Panc1 (cell line): ENCODE measurements around the gene ZNF471. TPM values are rescaled to one million over a fixed set of nuclear protein-coding genes. Genes with fewer than 3 reads are reported as not detected.
A peak's percentile ranks its signal among the peaks of the same experiment; 100 is the strongest.

ENCODE experiments used
- ATAC-seq: fragments of 200-7000 bp; cut with Tn5 transposase; 2 replicates; pipeline ENCODE4 v1.9.1; 2020; ENCODE audit warnings: mild to moderate bottlenecking, moderate library complexity
- BruUV-seq: library from RNA; stranded (reverse); fragments of 400-500 nt; replicated peaks from 2 replicates; lab custom pipeline; 2021; lab: Mats Ljungman, UMichigan
- CTCF ChIA-PET: fragments of 300-600 bp; sonication (Branson Sonifier 250); formaldehyde crosslinking; loops from one replicate; lab custom pipeline; 2022; ENCODE audit warnings: antibody characterized with exemption; lab: Charles Lee
- POLR2A ChIA-PET: fragments of 300-600 bp; sonication (Branson Sonifier 250); formaldehyde crosslinking; loops from one replicate; lab custom pipeline; 2022; ENCODE audit warnings: antibody characterized with exemption; lab: Charles Lee
- DNase-seq: peaks from one replicate; pipeline ENCODE4 v3.0.0-alpha.2; 2010; ENCODE audit warnings: low read depth, low spot score
- H3K27ac ChIP-seq: 2 replicates; pipeline ENCODE4 v1.5.1; 2011; ENCODE audit warnings: mild to moderate bottlenecking, low read length, inconsistent platforms
- H3K27me3 ChIP-seq: fragments of 200-500 bp; sonication (Bioruptor generic); 2 replicates; pipeline ENCODE4 v1.6.0; 2014; ENCODE audit warnings: low read length, inconsistent platforms; ENCODE audit not compliant: control insufficient read depth, insufficient read depth
- H3K36me3 ChIP-seq: fragments of 200-500 bp; sonication (Bioruptor generic); 2 replicates; pipeline ENCODE4 v1.5.1; 2014; ENCODE audit warnings: inconsistent platforms, mild to moderate bottlenecking, low read length, moderate library complexity; ENCODE audit not compliant: control insufficient read depth, insufficient read depth
- H3K4me1 ChIP-seq: 2 replicates; pipeline ENCODE4 v1.5.1; 2011; ENCODE audit warnings: inconsistent platforms, mild to moderate bottlenecking, low read length, moderate library complexity; ENCODE audit not compliant: control insufficient read depth, insufficient read depth
- H3K4me3 ChIP-seq, 2 experiments: 2 replicates each; pipeline ENCODE4 v1.5.1; 2011 to 2012; ENCODE audit warnings: low read depth in 2 of 2, low read length in 2 of 2, mild to moderate bottlenecking in 2 of 2, inconsistent platforms in 1 of 2, moderate library complexity in 1 of 2
- H3K9me3 ChIP-seq: fragments of 200-500 bp; sonication (Bioruptor generic); 2 replicates; pipeline ENCODE4 v1.5.1; 2014; ENCODE audit warnings: low read depth, mild to moderate bottlenecking, inconsistent platforms, low read length, moderate library complexity; ENCODE audit not compliant: control insufficient read depth, insufficient read depth
- POLR2AphosphoS5 ChIP-seq: IDR thresholded peaks from 2 replicates; pipeline ENCODE4 v1.6.1; 2012; ENCODE audit warnings: mild to moderate bottlenecking, low read depth, low read length, moderate library complexity
- SIN3A ChIP-seq: IDR thresholded peaks from 2 replicates; pipeline ENCODE4 v1.6.1; 2012; ENCODE audit warnings: low read depth, mild to moderate bottlenecking, low read length, moderate library complexity, borderline replicate concordance; ENCODE audit not compliant: insufficient read depth
- TCF7L2 ChIP-seq: IDR thresholded peaks from 2 replicates; pipeline ENCODE4 v1.6.1; 2011; ENCODE audit warnings: mild to moderate bottlenecking, low read depth, low read length, inconsistent platforms
- in situ Hi-C: cut with HindIII; loops from 2 replicates; pipeline ENCODE4 v1.10.0; 2016; ENCODE audit warnings: low sequenced_read_pairs, low pct_unique_long_range_greater_than_20kb
- intact Hi-C: fragments of 100-400 bp; cut with micrococcal nuclease; formaldehyde crosslinking; loops from one replicate; pipeline ENCODE4 v1.10.0; 2022; ENCODE audit not compliant: unreplicated experiment
- total RNA-seq: library from RNA; stranded (reverse); gene quantifications from one replicate; pipeline ENCODE4 v1.2.1, GENCODE V29; 2021; ENCODE audit not compliant: unreplicated experiment
- TF ChIP-seq, protein P1 (sequence below): fragments of 450-650 bp; IDR thresholded peaks from 2 replicates; pipeline ENCODE4 v1.5.1; 2017; ENCODE audit warnings: mild to moderate bottlenecking
- TF ChIP-seq, protein P2 (sequence below), 2 experiments: IDR thresholded peaks; 2 replicates each; pipeline ENCODE4 v1.6.1; 2011 to 2012; ENCODE audit warnings: low read depth in 2 of 2, control low read depth in 1 of 2, low read length in 1 of 2, mild to moderate bottlenecking in 1 of 2, moderate library complexity in 1 of 2; ENCODE audit not compliant: insufficient read depth in 1 of 2

ZNF471 gene
- total RNA-seq, 1 experiment from 2014 or later, result not detected

DNA sequence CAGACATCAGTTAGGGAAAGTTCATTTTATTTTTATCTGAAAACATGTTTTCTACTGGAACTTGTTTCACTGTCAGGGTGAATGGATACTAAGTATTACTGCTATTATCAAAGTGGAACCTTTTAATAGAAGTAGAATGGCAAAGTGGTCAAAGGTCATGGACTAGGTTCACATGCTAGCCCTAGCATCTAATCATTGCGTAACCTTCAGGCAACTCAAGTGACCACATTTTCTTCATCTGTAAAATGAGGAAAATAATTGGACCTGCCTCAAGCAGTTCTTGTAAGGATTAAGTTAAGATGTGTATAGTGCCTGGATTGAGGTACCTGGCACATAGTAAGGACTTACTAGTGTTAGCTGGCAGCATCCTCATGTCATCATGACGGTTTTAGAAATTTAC is 36.1 kb downstream of the ZNF471 start:
- no peak for ATAC-seq
- no peak for TF ChIP-seq SIN3A
- TF ChIP-seq TCF7L2, result no peak
- TF ChIP-seq, protein P1, sequence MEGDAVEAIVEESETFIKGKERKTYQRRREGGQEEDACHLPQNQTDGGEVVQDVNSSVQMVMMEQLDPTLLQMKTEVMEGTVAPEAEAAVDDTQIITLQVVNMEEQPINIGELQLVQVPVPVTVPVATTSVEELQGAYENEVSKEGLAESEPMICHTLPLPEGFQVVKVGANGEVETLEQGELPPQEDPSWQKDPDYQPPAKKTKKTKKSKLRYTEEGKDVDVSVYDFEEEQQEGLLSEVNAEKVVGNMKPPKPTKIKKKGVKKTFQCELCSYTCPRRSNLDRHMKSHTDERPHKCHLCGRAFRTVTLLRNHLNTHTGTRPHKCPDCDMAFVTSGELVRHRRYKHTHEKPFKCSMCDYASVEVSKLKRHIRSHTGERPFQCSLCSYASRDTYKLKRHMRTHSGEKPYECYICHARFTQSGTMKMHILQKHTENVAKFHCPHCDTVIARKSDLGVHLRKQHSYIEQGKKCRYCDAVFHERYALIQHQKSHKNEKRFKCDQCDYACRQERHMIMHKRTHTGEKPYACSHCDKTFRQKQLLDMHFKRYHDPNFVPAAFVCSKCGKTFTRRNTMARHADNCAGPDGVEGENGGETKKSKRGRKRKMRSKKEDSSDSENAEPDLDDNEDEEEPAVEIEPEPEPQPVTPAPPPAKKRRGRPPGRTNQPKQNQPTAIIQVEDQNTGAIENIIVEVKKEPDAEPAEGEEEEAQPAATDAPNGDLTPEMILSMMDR, result no peak
- TF ChIP-seq, protein P2, sequence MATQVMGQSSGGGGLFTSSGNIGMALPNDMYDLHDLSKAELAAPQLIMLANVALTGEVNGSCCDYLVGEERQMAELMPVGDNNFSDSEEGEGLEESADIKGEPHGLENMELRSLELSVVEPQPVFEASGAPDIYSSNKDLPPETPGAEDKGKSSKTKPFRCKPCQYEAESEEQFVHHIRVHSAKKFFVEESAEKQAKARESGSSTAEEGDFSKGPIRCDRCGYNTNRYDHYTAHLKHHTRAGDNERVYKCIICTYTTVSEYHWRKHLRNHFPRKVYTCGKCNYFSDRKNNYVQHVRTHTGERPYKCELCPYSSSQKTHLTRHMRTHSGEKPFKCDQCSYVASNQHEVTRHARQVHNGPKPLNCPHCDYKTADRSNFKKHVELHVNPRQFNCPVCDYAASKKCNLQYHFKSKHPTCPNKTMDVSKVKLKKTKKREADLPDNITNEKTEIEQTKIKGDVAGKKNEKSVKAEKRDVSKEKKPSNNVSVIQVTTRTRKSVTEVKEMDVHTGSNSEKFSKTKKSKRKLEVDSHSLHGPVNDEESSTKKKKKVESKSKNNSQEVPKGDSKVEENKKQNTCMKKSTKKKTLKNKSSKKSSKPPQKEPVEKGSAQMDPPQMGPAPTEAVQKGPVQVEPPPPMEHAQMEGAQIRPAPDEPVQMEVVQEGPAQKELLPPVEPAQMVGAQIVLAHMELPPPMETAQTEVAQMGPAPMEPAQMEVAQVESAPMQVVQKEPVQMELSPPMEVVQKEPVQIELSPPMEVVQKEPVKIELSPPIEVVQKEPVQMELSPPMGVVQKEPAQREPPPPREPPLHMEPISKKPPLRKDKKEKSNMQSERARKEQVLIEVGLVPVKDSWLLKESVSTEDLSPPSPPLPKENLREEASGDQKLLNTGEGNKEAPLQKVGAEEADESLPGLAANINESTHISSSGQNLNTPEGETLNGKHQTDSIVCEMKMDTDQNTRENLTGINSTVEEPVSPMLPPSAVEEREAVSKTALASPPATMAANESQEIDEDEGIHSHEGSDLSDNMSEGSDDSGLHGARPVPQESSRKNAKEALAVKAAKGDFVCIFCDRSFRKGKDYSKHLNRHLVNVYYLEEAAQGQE (IDR thresholded peaks at IDR 0.05; ENCODE audit: insufficient read depth in 1 of 2, low read depth in 2 of 2, low read length in 1 of 2), result no peak
- no peak for TF ChIP-seq POLR2AphosphoS5
- in situ Hi-C loops (no loop called here), intact Hi-C loops (no loop called here)
- H3K27ac ChIP-seq, result no peak overlapping the region
- no peaks in the 10 kb centered on the region for H3K36me3 ChIP-seq
- POLR2A ChIA-PET, result no interaction called here
- H3K9me3 ChIP-seq, result peaks cover 33% of the 10 kb centered on the region; the same call in 1 of the 2 replicates
- H3K27me3 ChIP-seq, result no peaks in the 10 kb centered on the region
- DNase-seq, result no peak
- no peak overlapping the region for H3K4me3 ChIP-seq
- CTCF ChIA-PET, result no interaction called here
- H3K4me1 ChIP-seq, result no peaks in the 10 kb centered on the region
- BruUV-seq, result no TSS peak

DNA sequence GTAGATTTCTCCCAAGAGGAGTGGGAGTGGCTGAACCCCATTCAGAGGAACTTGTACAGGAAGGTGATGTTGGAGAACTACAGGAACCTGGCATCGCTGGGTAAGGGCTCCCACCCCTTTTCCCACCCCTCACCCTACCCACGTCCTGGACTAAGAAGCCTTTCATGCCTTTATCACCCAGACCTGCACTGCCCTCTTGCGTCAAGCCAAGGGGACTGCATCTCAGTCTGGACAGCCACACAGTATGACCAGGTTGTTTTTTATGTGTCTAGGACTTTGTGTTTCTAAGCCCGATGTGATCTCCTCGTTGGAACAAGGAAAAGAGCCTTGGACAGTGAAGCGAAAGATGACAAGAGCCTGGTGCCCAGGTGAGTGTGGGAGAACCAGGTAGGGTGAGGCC is 39.9 kb downstream of the ZNF471 start:
- intact Hi-C loops (no loop called here), in situ Hi-C loops (no loop called here)
- DNase-seq (no peak), ATAC-seq (no peak)
- POLR2A ChIA-PET, result no interaction called here
- no TSS peak for BruUV-seq
- no peak overlapping the region for H3K27ac ChIP-seq
- H3K4me3 ChIP-seq, result no peak overlapping the region
- peaks cover 55% of the 10 kb centered on the region; the same call in 1 of the 2 replicates for H3K9me3 ChIP-seq
- CTCF ChIA-PET, result no interaction called here
- no peaks in the 10 kb centered on the region for H3K27me3 ChIP-seq
- TF ChIP-seq TCF7L2, result no peak
- TF ChIP-seq, protein P1, result peak; percentile 32
- H3K4me1 ChIP-seq, result no peaks in the 10 kb centered on the region
- H3K36me3 ChIP-seq, result no peaks in the 10 kb centered on the region
